ENCODE measurements around the gene SH3BP5. TPM values are rescaled to one million over a fixed set of nuclear protein-coding genes. Genes with fewer than 3 reads are reported as not detected.

SH3BP5 gene
- total RNA-seq, 1 donor from 2014 or later: 80.5 TPM

DNA sequence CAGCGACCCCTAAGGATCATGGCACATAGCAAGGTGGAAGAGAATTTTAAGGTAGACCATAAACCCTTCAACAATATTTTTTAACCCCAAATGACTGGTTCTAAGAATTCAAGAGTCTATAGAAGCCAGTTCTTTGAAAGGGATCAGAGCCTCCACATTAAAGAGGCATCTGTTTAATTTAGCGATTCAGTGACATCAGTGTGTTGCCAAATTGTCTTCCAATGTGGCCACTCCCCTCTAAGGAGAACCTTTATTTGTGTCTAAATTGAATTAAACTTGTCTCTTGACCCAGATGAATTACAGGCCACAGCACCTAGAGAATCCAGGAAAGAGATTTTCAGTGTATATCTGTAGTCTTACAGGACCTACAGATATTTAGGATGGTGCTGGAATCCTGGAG lies 6.6 kb upstream of the SH3BP5 start:
- Mint-ChIP-seq H3K36me3 (no peaks in the 10 kb centered on the region), H3K27ac (no peak overlapping the region), H3K27me3 (ENCODE audit: low read depth) (no peaks in the 10 kb centered on the region), H3K4me3 (no peak overlapping the region), H3K4me1 (peaks cover 7% of the 10 kb centered on the region), H3K9me3 (peaks cover 4% of the 10 kb centered on the region)
- TF ChIP-seq, protein P1, sequence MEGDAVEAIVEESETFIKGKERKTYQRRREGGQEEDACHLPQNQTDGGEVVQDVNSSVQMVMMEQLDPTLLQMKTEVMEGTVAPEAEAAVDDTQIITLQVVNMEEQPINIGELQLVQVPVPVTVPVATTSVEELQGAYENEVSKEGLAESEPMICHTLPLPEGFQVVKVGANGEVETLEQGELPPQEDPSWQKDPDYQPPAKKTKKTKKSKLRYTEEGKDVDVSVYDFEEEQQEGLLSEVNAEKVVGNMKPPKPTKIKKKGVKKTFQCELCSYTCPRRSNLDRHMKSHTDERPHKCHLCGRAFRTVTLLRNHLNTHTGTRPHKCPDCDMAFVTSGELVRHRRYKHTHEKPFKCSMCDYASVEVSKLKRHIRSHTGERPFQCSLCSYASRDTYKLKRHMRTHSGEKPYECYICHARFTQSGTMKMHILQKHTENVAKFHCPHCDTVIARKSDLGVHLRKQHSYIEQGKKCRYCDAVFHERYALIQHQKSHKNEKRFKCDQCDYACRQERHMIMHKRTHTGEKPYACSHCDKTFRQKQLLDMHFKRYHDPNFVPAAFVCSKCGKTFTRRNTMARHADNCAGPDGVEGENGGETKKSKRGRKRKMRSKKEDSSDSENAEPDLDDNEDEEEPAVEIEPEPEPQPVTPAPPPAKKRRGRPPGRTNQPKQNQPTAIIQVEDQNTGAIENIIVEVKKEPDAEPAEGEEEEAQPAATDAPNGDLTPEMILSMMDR (IDR thresholded peaks at IDR 0.05; ENCODE audit: unreplicated experiment): no peak
- no peak for DNase-seq (ENCODE audit: low spot score in 2 of 2, unreplicated experiment in 2 of 2)

DNA sequence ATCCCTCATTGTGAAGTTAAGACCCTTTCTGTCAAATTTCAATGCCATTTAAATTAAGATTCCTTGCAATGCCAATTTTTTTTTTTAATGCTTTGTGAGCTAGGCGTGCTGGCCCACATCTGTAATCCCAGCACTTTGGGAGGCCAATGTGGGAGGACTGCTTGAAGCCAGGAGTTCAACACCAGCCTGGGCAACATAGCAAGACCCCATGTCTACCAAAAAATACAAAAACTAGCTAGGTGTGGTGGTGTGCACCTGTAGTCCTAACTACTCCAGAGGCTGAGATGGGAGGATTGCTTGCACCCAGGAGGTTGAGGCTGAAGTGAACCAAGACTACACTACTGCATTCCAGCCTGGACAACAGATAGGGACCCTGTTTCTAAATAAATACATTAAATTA lies 5.6 kb upstream of the SH3BP5 start:
- Mint-ChIP-seq H3K4me1 (peaks cover 9% of the 10 kb centered on the region), H3K27me3 (ENCODE audit: low read depth) (no peaks in the 10 kb centered on the region)

GRCh38 chr3:15336057-15336456 lies 3.7 kb upstream of the SH3BP5 start:
- Mint-ChIP-seq H3K36me3 (no peaks in the 10 kb centered on the region), H3K4me1 (peaks cover 18% of the 10 kb centered on the region), H3K27me3 (ENCODE audit: low read depth) (no peaks in the 10 kb centered on the region), H3K9me3 (no peaks in the 10 kb centered on the region), H3K4me3 (no peak overlapping the region), H3K27ac (no peak overlapping the region)
- TF ChIP-seq, protein P1 (IDR thresholded peaks at IDR 0.05; ENCODE audit: unreplicated experiment): no peak
- DNase-seq (ENCODE audit: low spot score in 2 of 2, unreplicated experiment in 2 of 2): no peak

More for the DNA sequence above, 5.6 kb upstream of the SH3BP5 start:
- Mint-ChIP-seq H3K4me3 (no peak overlapping the region), H3K9me3 (no peaks in the 10 kb centered on the region), H3K27ac (no peak overlapping the region), H3K36me3 (no peaks in the 10 kb centered on the region)
- TF ChIP-seq, protein P1 (IDR thresholded peaks at IDR 0.05; ENCODE audit: unreplicated experiment): no peak
- DNase-seq (ENCODE audit: low spot score in 2 of 2, unreplicated experiment in 2 of 2): no peak

- Mint-ChIP-seq H3K36me3 (peaks cover 2% of the 10 kb centered on the region), H3K9me3 (no peaks in the 10 kb centered on the region), H3K27ac (no peak overlapping the region), H3K4me3 (no peak overlapping the region), H3K4me1 (peaks cover 33% of the 10 kb centered on the region), H3K27me3 (ENCODE audit: low read depth) (no peaks in the 10 kb centered on the region)
- TF ChIP-seq, protein P1 (IDR thresholded peaks at IDR 0.05; ENCODE audit: unreplicated experiment): no peak
- no peak for DNase-seq (ENCODE audit: low spot score in 2 of 2, unreplicated experiment in 2 of 2)
These were observed 1.5 kb upstream of the SH3BP5 start for GRCh38 chr3:15333956-15334263.

DNA sequence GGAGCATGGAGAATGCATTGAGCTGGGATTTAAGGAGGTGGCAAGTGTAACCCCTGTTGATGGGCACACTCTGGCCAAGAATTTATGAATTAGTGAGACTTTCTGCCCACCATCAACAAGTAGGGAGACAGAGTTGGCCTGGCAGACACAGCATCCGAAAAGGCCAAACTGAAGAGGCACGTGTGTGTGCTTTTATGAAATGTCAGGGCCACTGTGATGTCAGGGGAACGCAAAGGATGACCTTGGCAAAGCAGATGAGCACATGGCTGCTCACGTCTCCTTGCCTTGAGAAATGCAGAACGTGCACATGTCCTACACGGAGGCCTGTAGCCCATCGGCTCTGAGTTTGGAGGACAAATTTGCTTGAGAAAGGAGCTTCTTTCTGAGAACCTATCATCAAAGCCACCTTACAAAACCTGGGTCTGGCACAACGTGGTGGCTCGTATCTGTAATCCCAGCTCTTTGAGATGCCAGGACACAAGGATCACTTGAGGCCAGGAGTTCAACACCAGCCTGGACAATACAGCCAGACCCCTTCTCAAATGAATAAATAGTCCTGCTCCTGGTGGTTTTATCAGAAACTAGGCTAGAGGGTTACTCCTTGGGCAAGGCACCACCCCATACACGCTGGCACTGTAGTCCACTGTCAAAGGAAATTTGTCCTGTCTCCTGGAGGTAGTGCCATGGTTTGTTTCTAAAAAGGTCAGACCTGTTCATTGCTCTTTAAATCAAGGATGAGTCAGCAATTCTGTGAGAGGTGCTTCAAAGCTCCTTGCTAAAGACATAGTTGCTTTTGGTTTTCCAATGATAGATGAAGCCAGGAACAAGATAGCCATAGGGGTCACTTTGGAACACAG lies 941 bp upstream of the SH3BP5 start:
- peaks cover 37% of the 10 kb centered on the region for H3K4me1 Mint-ChIP-seq
- no peaks in the 10 kb centered on the region for H3K27me3 Mint-ChIP-seq (ENCODE audit: low read depth)
- H3K27ac Mint-ChIP-seq: peak overlapping the region; percentile 77
- H3K4me3 Mint-ChIP-seq: peak overlapping the region; percentile 79
- peaks cover 2% of the 10 kb centered on the region for H3K36me3 Mint-ChIP-seq
- TF ChIP-seq, protein P1 (IDR thresholded peaks at IDR 0.05; ENCODE audit: unreplicated experiment): no peak
- H3K9me3 Mint-ChIP-seq: no peaks in the 10 kb centered on the region
- DNase-seq (ENCODE audit: low spot score in 2 of 2, unreplicated experiment in 2 of 2): no peak

Data from mesothelial cell of epicardium (in vitro differentiated cells).